ELR (cell line): Measurements from ENCODE around the gene C16orf78.

Source experiments
- DNase-seq: peaks from one replicate; pipeline ENCODE4 v3.0.0-alpha.2; 2015; ENCODE audit warnings: low read depth

C16orf78 gene

DNA sequence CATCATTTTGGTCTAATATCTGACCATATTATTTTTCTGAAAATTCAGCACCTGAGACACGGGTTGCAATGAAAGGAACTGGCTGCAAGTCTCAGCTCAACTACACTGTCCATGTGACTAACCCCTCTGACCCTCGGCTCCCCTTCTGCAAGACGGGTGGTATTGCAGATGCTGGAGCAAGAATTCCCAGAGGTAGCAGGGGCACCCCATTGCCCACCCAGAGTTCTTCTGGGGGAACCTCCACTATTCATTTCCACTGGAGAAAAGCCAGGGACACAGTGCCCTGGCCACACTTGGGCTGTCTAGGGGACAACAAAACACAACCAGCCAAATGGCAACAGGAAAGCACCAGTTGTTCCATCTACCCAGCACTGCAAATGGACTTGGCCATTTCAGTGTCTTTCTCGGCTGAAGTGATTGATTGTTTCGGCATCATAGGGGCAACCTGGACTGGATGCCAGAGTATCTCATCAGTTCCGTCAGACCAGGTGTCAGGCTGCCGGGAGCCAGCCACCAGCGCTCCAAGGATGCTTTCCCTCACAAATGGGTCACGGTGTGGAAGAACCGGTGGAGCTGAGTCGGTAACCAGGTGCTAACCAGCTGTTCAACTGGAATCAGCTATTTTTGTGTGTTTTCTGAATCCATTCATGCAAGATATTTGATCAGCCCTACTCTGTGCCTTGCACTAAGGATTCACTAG lies 58.1 kb downstream of the C16orf78 start:
- no peak for DNase-seq

DNA sequence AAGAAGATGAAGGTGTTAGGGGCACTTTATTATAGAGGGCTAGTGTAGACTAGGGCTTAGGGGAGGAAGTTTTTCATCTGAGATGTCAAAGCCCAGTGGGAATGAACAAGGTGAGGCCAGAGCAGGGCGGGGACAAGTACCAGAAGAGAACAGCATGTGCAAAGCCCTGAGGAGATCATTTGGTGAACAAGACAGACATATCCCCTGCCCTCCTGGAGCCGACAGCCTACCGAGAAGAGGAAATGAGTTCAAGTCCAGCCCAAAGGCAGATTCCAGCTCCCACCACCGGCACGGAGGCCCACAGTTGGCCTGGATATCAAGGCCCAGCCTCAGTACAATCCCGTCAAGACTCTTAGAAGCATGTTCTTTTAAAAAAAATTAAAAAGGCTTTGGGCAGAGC lies 61.1 kb downstream of the C16orf78 start:
- DNase-seq = no peak

DNA sequence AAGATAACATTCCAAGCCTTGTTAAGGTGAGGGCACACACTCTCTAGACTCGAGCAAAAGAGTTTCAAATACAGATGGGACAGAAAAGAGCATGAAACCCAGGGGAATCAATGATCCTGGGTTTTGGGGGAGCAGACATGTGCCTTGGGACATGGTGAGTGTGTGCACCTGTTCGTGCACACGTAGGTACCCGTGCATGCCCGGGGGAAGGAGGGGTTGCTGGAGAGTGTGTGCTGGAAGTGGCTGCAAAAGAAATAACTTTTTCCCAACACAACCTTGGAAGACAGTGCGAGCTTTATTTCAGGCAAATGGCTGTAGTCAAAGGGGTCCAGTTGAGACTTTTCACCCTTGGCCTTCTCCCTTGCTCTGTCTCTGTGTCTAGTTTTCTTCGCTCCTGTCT lies 62.6 kb downstream of the C16orf78 start:
- DNase-seq = no peak

DNA sequence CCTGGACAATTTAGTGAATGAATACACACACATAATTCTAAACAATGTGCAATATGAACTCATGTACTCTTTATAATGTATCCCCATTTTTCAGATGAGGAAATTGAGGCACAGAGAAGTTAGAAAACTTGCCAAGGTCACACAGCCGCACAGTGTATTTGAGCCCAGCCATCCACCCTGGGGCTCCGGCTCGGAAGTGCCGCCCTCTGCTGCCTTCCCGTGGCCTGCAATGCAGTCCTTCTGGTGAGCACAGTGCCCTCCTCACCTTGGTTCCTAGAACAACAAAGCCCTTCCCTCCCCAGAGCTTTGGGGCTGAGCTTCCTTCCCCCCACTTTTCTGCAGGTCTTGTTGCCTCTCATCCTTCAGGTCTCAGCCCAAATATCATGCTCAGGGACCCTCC lies 63.7 kb downstream of the C16orf78 start:
- no peak for DNase-seq

DNA sequence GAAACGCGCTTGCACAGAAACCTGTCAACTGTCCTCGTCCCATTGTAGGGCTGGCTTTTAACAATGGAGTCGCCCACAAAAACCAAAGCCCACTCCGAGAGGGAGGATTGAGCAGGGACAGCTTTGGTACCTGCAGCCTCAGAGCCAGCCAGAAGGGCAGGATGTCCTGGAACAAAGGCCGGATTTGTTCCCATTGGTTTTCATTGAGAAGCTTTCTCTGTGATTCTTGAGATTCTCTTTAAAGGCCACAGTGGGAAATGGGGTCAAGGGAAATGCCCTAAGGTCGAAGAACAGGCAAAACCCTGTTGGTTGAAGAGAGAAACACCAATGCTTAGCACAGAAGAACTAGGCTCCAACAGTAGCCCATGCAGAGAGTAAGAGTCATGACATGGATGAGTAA lies 65.4 kb downstream of the C16orf78 start:
- DNase-seq = no peak

DNA sequence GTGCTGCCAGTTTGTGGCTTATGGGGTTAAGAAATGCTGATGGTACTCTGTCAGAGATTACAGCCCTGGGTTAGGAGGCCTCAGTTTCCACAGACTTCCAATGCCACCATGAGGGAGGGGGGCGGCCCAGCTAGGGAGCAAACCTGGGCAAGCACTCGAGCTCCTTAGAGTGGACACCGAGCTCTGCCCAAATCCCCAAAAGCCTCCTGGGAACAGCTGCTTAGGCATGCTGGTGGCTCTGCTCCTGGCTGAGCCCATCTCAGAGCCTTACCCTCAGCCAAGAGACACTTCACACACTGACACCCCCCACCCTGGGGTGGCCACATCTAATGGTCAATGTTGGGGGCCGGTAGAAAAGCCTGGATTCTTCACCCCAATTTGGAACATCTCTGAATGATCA lies 66.1 kb downstream of the C16orf78 start:
- DNase-seq = no peak

DNA sequence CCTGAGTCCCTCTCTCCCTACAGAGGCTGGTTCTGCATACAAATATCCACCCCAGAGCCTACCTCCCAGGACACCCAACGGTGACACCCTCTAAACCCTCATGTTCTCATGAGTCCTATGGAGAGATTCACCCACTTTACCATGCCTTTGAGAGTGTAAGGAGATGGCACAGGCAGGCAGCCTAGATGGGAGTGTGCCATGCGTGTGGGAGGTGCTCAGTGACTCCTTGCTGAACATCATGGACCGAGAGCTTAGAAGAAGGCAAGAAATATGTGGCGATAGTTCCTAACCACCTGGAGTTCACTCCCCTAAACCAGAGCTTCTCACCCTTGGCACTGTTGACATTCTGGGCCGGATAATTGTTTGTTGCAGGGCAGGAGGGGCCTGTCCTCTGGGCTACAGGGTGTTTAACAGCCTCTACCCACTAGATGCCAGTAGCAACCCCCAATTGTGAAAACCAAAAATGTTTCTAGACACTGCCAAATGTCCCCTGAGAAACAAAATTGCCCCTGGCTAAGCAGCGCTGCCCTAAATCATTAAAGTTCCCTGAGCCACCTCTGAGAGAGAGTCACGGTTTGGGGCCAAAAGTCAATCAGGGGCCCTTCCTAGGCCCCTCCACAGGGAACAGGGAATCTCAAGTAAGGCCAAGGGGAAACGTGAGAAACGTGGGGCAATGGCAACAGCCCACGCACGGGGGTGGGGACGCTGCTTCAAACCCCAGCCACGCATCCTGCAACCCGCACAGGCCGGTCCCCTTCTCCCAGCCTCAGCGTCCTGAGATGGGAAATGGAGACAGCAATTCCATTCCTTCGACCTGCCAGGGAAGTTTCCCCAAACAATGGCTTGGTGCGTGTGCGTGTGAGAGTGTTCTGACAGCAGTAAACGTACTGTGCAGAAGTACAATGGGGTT lies 66.8 kb downstream of the C16orf78 start:
- no peak for DNase-seq

DNA sequence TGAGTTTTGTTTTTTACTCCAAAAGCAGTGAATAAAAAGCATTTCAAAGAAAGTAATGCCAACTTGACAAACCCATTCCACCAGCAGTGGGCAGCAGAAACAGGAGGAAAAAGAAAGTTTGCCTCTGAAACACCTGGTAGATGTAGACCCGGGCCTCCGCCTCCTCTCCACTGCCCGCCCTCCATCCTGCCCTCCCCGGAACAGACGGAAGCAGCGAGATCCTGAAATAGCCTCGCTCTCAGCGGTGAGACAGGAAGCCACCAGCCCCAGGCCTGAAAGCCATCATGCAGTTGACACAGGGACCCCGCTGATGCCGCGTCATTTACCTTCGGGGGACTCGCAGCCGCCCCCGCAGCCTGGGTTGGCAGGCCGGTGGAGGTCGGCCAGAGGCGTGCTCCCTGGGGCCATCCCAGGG lies 67.8 kb downstream of the C16orf78 start:
- DNase-seq = no peak

DNA sequence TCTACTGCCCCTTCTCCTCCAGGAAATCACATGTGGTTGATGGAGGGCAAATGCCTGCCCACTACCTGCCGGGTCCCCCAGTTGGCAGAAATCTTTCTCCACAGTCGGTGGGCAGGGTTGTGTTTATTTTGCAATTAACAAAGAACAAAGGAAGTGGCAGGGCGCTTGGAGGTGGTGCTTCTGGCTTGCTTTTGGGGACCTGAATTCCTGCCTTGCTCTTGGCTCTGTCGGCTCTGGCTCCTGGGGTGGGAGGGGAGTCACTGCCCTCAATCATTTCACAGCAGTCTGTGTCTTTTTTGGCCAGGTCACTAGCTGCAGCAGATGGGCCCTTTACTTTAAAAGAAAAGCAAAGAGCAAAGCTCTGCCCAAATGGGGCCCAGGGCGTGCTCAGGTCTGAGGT lies 69.2 kb downstream of the C16orf78 start:
- no peak for DNase-seq

DNA sequence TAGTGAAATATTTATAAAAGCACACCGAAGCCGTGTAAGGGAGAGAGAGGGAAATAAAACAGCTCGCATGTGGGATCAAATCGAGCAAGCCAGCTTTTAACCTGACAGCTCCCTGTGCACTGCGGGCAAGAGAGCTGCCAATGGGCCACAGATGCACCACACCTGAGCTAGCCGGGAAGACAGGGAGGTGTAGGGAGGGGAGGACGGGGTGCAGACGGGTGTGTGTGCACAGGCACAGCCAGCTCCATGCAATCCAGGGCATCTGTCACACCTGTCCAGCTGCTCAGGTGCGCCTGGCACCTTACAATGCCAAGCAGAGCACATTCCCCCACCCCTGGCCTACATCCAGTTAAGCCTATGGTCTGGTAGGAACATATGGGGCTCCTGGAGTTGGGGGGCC lies 70.0 kb downstream of the C16orf78 start:
- no peak for DNase-seq

DNA sequence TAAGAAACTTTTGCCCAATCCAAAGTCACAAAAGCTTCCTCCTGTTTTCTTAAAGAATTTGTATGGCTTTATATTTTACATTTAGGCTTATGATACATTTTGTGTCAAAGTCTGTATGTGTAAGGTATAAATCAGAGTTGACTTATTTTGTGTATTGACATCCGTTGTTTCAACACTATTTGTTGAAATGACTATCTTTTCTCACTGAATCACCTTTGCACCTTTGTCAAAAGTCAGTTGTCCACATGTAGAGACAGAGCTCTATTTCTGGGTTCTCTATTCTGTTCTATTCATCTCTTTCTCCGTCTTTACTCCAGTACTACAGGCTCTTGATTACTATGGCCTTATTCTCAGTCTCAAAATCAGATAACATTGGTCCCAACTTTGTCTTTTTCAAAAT lies 73.2 kb downstream of the C16orf78 start:
- DNase-seq = no peak
